WERI-Rb-1 (cell line): ENCODE data around the gene COL19A1.

Source experiments
- DNase-seq: peaks from one replicate; pipeline ENCODE4 v3.0.0-alpha.2; 2020
- H3K27ac ChIP-seq: fragments of 250-450 bp; sonication (Bioruptor Pico); 2 replicates; pipeline ENCODE4 v1.5.1; 2020; ENCODE audit warnings: mild to moderate bottlenecking, moderate library complexity
- H3K27me3 ChIP-seq: fragments of 250-450 bp; sonication (Bioruptor Pico); 2 replicates; pipeline ENCODE4 v1.5.1; 2021; ENCODE audit warnings: mild to moderate bottlenecking, low read depth, moderate library complexity; ENCODE audit not compliant: insufficient read depth, severe bottlenecking
- H3K36me3 ChIP-seq: fragments of 250-450 bp; sonication (Bioruptor Pico); 2 replicates; pipeline ENCODE4 v1.5.1; 2020; ENCODE audit warnings: mild to moderate bottlenecking, moderate library complexity
- H3K4me3 ChIP-seq: 2 replicates; pipeline ENCODE4 v1.5.1; 2011; ENCODE audit warnings: low read depth, mild to moderate bottlenecking, control low read depth, low read length
- H3K9me3 ChIP-seq: fragments of 250-450 bp; sonication (Bioruptor Pico); 2 replicates; pipeline ENCODE4 v1.5.1; 2021; ENCODE audit warnings: mild to moderate bottlenecking, moderate library complexity; ENCODE audit not compliant: severe bottlenecking
- CTCF ChIP-seq: IDR thresholded peaks from 2 replicates; pipeline ENCODE4 v1.5.1; 2011; ENCODE audit warnings: low read depth, mild to moderate bottlenecking, control low read depth, inconsistent platforms, low read length

COL19A1 gene

GRCh38 chr6:70094156-70094555, 227.8 kb downstream of the COL19A1 start:
- Histone ChIP-seq H3K36me3 (no peaks in the 10 kb centered on the region), H3K4me3 (no peak overlapping the region), H3K9me3 (no peaks in the 10 kb centered on the region), H3K27me3 (no peaks in the 10 kb centered on the region), H3K27ac (no peak overlapping the region)
- DNase-seq = no peak
- TF ChIP-seq CTCF = no peak

GRCh38 chr6:70099732-70100131, 233.4 kb downstream of the COL19A1 start:
- Histone ChIP-seq H3K9me3 (no peaks in the 10 kb centered on the region), H3K4me3 (no peak overlapping the region), H3K36me3 (no peaks in the 10 kb centered on the region), H3K27me3 (no peaks in the 10 kb centered on the region), H3K27ac (no peak overlapping the region)
- no peak for DNase-seq
- no peak for TF ChIP-seq CTCF

- no peaks in the 10 kb centered on the region for H3K9me3 ChIP-seq
- DNase-seq = peak; percentile 17
- no peak overlapping the region for H3K4me3 ChIP-seq
- peak; percentile 59 for TF ChIP-seq CTCF
- H3K27me3 ChIP-seq = no peaks in the 10 kb centered on the region
- H3K36me3 ChIP-seq = no peaks in the 10 kb centered on the region
- no peak overlapping the region for H3K27ac ChIP-seq
Observed at GRCh38 chr6:70103798-70104197, 237.4 kb downstream of the COL19A1 start.

GRCh38 chr6:70107852-70108629, 241.7 kb downstream of the COL19A1 start:
- no peak overlapping the region for H3K27ac ChIP-seq
- no peaks in the 10 kb centered on the region for H3K36me3 ChIP-seq
- peak; percentile 8 for DNase-seq
- TF ChIP-seq CTCF = peak; percentile 34; the same call in 1 of the 2 replicates
- no peaks in the 10 kb centered on the region for H3K27me3 ChIP-seq
- H3K9me3 ChIP-seq = no peaks in the 10 kb centered on the region
- H3K4me3 ChIP-seq = no peak overlapping the region

GRCh38 chr6:70110126-70111022, 244.0 kb downstream of the COL19A1 start:
- no peaks in the 10 kb centered on the region for H3K9me3 ChIP-seq
- H3K27me3 ChIP-seq = no peaks in the 10 kb centered on the region
- no peaks in the 10 kb centered on the region for H3K36me3 ChIP-seq
- H3K27ac ChIP-seq = no peak overlapping the region
- DNase-seq = no peak
- H3K4me3 ChIP-seq = no peak overlapping the region
- TF ChIP-seq CTCF = no peak
